Purkinje cell (primary cell): Measurements from ENCODE around the gene RBM25. TPM values are rescaled to one million over a fixed set of nuclear protein-coding genes. Genes with fewer than 3 reads are reported as not detected.

Experiments used
- polyA plus RNA-seq: library from polyadenylated mRNA; unstranded; fragments of >200 nt; fragmentation: Nextera tagmentation; gene quantifications from 2 replicates; pipeline ENCODE4 v1.2.1, GENCODE V29; 2014

Gene RBM25
- 63.7 and 72.3 TPM in 2 replicates for polyA plus RNA-seq

DNA sequence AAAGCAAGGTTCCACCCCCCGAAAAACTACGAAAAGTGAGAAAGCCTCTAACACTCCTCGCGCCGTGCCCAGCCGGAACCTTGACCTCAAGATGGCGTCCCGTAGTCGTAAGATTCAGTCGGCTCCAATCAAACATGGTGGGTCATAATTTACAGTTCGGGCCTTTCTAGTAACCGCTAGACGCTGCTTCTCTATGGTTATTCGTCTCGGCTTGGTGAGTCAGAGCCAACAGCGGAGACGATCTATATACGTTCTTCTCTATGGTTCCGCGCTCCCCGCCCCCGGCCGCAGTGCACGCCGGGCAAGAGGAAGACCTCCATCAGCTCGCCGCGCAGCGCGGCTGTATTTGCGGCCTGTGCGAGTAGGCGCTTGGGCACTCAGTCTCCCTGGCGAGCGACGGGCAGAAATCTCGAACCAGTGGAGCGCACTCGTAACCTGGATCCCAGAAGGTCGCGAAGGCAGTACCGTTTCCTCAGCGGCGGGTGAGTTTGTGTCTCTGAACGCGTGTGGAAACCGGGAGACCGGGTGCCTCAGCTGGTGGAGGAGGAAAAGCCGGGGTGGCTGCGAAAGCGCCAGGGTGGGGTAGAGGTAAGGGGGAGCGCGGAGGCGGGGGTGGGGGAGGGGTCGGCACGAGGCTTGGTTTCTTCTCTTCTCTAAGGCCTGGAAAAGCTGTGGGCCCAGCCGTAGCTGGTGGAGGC, at the start of gene RBM25:
RBM25 (plus strand) TSS at position 311 of the 698 bp plus-strand sequence. CDS start 13,108 bp downstream, outside the sequence.

GRCh38 chr14:73026845-73027542, 31.3 kb upstream of the RBM25 start, which contains the start of gene ZFYVE1:
Gene ZFYVE1, minus strand, starts transcription at chr14:73027106. Its CDS starts 2,598 bp downstream, at chr14:73024508.

GRCh38 chr14:73136387-73137225, 78.3 kb downstream of the RBM25 start, which contains the start of gene PSEN1:
Gene PSEN1, plus strand, starts transcription at chr14:73136507. Its CDS starts 11,513 bp downstream, at chr14:73148020.

Other genes starting within 250 kb of the RBM25 start
- 5.0 and 7.3 TPM in 2 replicates for gene DPF3, start 164.4 kb upstream of the RBM25 start, polyA plus RNA-seq
- gene DCAF4, start 132.1 kb upstream of the RBM25 start, polyA plus RNA-seq = 3.5 and 6.0 TPM in 2 replicates
- 3.9 and 4.8 TPM in 2 replicates for gene ZFYVE1, start 31.4 kb upstream of the RBM25 start, polyA plus RNA-seq
- gene PSEN1, start 78.0 kb downstream of the RBM25 start, polyA plus RNA-seq = 10.3 and 11.2 TPM in 2 replicates
- not detected in 2 replicates for gene PAPLN, start 179.0 kb downstream of the RBM25 start, polyA plus RNA-seq